Measurements from ENCODE around the gene XCR1.

The XCR1 gene

GRCh38 chr3:45969953-45970352, 57.3 kb downstream of the XCR1 start:
- DNase-seq (ENCODE audit: low read depth) = no peak
- no peak overlapping the region for H3K4me3 ChIP-seq (ENCODE audit: control insufficient read depth, low read depth, low read length)
- TF ChIP-seq CTCF (IDR thresholded peaks at IDR 0.05; ENCODE audit: control insufficient read depth, insufficient read depth, low read depth, low read length, missing control alignments) = no peak

- no peak overlapping the region for H3K4me3 ChIP-seq (ENCODE audit: control insufficient read depth, low read depth, low read length)
- DNase-seq (ENCODE audit: low read depth) = no peak
- TF ChIP-seq CTCF (IDR thresholded peaks at IDR 0.05; ENCODE audit: control insufficient read depth, insufficient read depth, low read depth, low read length, missing control alignments) = no peak
Measured at GRCh38 chr3:45969116-45969515, 58.2 kb downstream of the XCR1 start.

- no peak for DNase-seq (ENCODE audit: low read depth)
- no peak overlapping the region for H3K4me3 ChIP-seq (ENCODE audit: control insufficient read depth, low read depth, low read length)
- no peak for TF ChIP-seq CTCF (IDR thresholded peaks at IDR 0.05; ENCODE audit: control insufficient read depth, insufficient read depth, low read depth, low read length, missing control alignments)
Measured at GRCh38 chr3:45968706-45969105, 58.6 kb downstream of the XCR1 start.

- no peak for DNase-seq (ENCODE audit: low read depth)
- TF ChIP-seq CTCF (IDR thresholded peaks at IDR 0.05; ENCODE audit: control insufficient read depth, insufficient read depth, low read depth, low read length, missing control alignments) = no peak
- H3K4me3 ChIP-seq (ENCODE audit: control insufficient read depth, low read depth, low read length) = no peak overlapping the region
Measured at GRCh38 chr3:45968149-45968548, 59.1 kb downstream of the XCR1 start.

GRCh38 chr3:45967724-45968123, 59.6 kb downstream of the XCR1 start:
- no peak overlapping the region for H3K4me3 ChIP-seq (ENCODE audit: control insufficient read depth, low read depth, low read length)
- no peak for TF ChIP-seq CTCF (IDR thresholded peaks at IDR 0.05; ENCODE audit: control insufficient read depth, insufficient read depth, low read depth, low read length, missing control alignments)
- DNase-seq (ENCODE audit: low read depth) = no peak

All from AG09309 (cell line).